Osteocyte (in vitro differentiated cells): Measurements from ENCODE around the gene VPS41. TPM values are rescaled to one million over a fixed set of nuclear protein-coding genes. Genes with fewer than 3 reads are reported as not detected.

Source experiments
- DNase-seq: peaks from one replicate; pipeline ENCODE4 v3.0.0; 2021; ENCODE audit warnings: mixed read lengths; ENCODE audit not compliant: unreplicated experiment; ENCODE audit errors: extremely low spot score
- H3K27ac Mint-ChIP-seq: one replicate; pipeline ENCODE4 v1.8.0; 2021; ENCODE audit warnings: mild to moderate bottlenecking, mixed read lengths; ENCODE audit not compliant: unreplicated experiment
- H3K27me3 Mint-ChIP-seq: one replicate; pipeline ENCODE4 v1.8.0; 2021; ENCODE audit warnings: mixed read lengths; ENCODE audit not compliant: unreplicated experiment
- H3K36me3 Mint-ChIP-seq: one replicate; pipeline ENCODE4 v1.8.0; 2021; ENCODE audit warnings: mixed read lengths; ENCODE audit not compliant: unreplicated experiment
- H3K4me1 Mint-ChIP-seq: one replicate; pipeline ENCODE4 v1.8.0; 2021; ENCODE audit warnings: mixed read lengths; ENCODE audit not compliant: unreplicated experiment
- H3K4me3 Mint-ChIP-seq: one replicate; pipeline ENCODE4 v1.8.0; 2021; ENCODE audit warnings: mild to moderate bottlenecking, moderate library complexity, mixed read lengths; ENCODE audit not compliant: unreplicated experiment
- H3K9me3 Mint-ChIP-seq: one replicate; pipeline ENCODE4 v1.8.0; 2021; ENCODE audit warnings: mixed read lengths; ENCODE audit not compliant: unreplicated experiment
- CTCF ChIP-seq: fragments of 200-600 bp; sonication (generic); IDR thresholded peaks from 2 replicates; pipeline ENCODE4 v1.5.0; 2021; ENCODE audit warnings: antibody characterized with exemption, mild to moderate bottlenecking, moderate library complexity
- total RNA-seq: library from RNA; stranded (reverse); gene quantifications from 2 replicates; pipeline ENCODE4 v1.2.1, GENCODE V29; 2021

The VPS41 gene
- total RNA-seq, 1 donor from 2014 or later, result 105 TPM

DNA sequence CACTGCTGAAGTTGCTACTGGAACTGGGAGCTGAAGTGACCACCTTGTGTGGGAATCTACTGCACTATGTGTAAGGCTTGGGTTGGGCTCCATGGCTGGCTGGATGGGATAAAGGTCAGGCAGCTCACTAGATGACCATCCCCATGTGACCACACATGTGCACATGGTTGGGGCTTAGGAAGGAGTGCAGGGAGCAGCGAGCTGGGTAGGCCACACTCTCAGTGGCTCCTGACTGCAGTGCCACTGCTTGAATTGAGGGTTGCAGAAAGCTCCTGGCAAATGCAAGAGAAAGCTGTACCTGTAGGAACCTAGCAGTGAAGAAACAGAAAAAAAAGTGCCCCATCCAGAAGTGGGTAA, 230.3 kb downstream of the VPS41 start:
- Mint-ChIP-seq H3K4me3 (no peak overlapping the region), H3K9me3 (no peaks in the 10 kb centered on the region), H3K27me3 (peaks cover 24% of the 10 kb centered on the region), H3K36me3 (no peaks in the 10 kb centered on the region), H3K4me1 (no peaks in the 10 kb centered on the region), H3K27ac (no peak overlapping the region)
- DNase-seq, result no peak
- no peak for TF ChIP-seq CTCF

- DNase-seq, result no peak
- H3K4me1 Mint-ChIP-seq, result no peaks in the 10 kb centered on the region
- H3K36me3 Mint-ChIP-seq, result no peaks in the 10 kb centered on the region
- H3K9me3 Mint-ChIP-seq, result no peaks in the 10 kb centered on the region
- no peak for TF ChIP-seq CTCF
- H3K4me3 Mint-ChIP-seq, result no peak overlapping the region
- peaks cover 24% of the 10 kb centered on the region for H3K27me3 Mint-ChIP-seq
- no peak overlapping the region for H3K27ac Mint-ChIP-seq
Measured at GRCh38 chr7:38677981-38678697, 230.9 kb downstream of the VPS41 start.

DNA sequence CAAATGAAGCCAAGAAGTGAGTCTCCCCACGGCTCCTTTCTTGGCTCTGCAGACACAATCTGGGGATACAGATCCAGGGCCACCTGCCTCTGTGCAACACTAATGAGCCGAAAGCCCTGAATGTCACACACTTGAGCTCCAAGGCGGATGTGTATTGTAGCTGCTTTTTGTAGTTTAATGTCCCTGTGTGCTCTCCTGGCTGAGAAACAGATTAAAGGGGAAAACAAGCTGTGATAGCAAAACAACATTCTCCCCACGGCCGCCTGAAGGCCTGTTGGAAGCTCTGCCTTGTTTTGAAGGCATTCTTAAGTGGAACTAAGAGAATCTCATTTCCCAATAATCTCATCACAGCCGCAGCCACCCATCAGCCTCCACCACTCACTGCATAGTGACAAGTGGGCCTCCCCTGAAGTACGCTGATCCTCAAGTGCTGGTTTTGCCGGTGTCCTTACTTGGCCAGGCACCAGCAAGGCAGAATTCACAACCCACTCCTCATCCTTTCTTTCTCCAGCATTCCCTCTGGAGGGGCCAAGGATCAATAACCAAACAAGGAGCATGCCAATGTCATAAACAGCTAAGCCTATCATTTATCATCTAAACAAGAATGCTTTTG, 233.4 kb downstream of the VPS41 start:
- Mint-ChIP-seq H3K9me3 (no peaks in the 10 kb centered on the region), H3K27ac (no peak overlapping the region), H3K36me3 (no peaks in the 10 kb centered on the region), H3K4me1 (no peaks in the 10 kb centered on the region), H3K27me3 (peaks cover 8% of the 10 kb centered on the region), H3K4me3 (no peak overlapping the region)
- DNase-seq, result no peak
- no peak for TF ChIP-seq CTCF

DNA sequence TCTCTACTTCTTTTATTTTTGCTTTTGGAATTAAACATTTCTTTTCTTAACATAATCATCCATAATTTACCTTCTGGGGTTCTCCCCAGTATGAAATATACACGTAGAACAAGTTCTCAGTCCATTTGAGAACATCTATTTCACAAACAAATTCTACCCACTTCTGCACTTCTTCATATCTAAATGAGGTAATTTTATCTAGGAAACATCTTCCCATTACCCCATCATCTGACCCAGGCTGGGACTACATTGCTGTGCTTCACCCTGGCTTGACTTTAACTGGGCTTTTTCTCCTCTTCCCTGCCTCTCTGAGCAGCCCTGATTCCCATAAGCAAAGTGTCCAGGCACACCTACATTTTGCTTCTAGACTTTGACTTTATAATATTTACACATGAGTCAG, 234.5 kb downstream of the VPS41 start:
- no peak for TF ChIP-seq CTCF
- Mint-ChIP-seq H3K9me3 (no peaks in the 10 kb centered on the region), H3K27ac (no peak overlapping the region), H3K36me3 (no peaks in the 10 kb centered on the region), H3K4me3 (no peak overlapping the region), H3K4me1 (no peaks in the 10 kb centered on the region), H3K27me3 (peaks cover 9% of the 10 kb centered on the region)
- DNase-seq, result no peak

DNA sequence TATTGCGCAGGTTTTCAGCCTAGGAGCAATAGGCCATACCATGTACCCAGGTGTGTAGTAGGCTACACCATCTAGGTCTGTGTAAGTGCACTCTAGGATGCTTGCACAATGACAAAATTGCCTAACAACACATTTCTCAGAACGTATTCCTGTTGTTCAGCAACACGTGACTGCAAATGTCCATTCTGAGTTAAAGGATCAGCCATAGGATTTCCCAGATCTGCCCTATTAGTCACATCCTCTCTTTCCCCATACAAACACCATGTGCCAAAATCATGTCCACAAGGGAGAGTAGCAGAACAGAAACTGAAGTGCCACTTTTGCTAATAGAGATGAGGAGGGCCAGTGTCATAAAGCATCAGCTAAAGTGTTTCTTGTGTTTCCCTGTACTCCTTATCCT, 235.2 kb downstream of the VPS41 start:
- H3K9me3 Mint-ChIP-seq, result no peaks in the 10 kb centered on the region
- peaks cover 13% of the 10 kb centered on the region for H3K27me3 Mint-ChIP-seq
- TF ChIP-seq CTCF, result no peak
- no peaks in the 10 kb centered on the region for H3K4me1 Mint-ChIP-seq
- no peak overlapping the region for H3K4me3 Mint-ChIP-seq
- DNase-seq, result no peak
- H3K36me3 Mint-ChIP-seq, result no peaks in the 10 kb centered on the region
- no peak overlapping the region for H3K27ac Mint-ChIP-seq

Other genes with a start within 250 kb of the VPS41 start
- gene POU6F2, start 68.7 kb upstream of the VPS41 start, total RNA-seq, result 0.63 and 0.78 TPM in 2 replicates